HEK293T (cell line): Measurements from ENCODE around the gene THAP4.

Experiments used
- CTCF ChIA-PET: fragments of 350-600 bp; formaldehyde crosslinking; extraction: SDS; loops from one replicate; lab custom pipeline; 2021; ENCODE audit warnings: antibody characterized with exemption, inconsistent platforms; lab: Yijun Ruan, JAX
- POLR2A ChIA-PET: fragments of 350-600 bp; formaldehyde crosslinking; extraction: SDS; loops from one replicate; lab custom pipeline; 2020; ENCODE audit warnings: antibody characterized with exemption, inconsistent platforms; lab: Yijun Ruan, JAX
- DNase-seq: peaks from one replicate; pipeline ENCODE4 v3.0.0; 2012; ENCODE audit warnings: mixed read lengths; ENCODE audit errors: extremely low spot score
- ARNT ChIP-seq: fragments of 450-650 bp; IDR thresholded peaks from 2 replicates; pipeline ENCODE4 v1.6.1; 2017; ENCODE audit warnings: mild to moderate bottlenecking
- BHLHE40 ChIP-seq: fragments of 450-650 bp; IDR thresholded peaks from 2 replicates; pipeline ENCODE4 v1.6.1; 2016; ENCODE audit warnings: mild to moderate bottlenecking, moderate library complexity, borderline replicate concordance
- CTBP1 ChIP-seq: fragments of 450-650 bp; IDR thresholded peaks from 2 replicates; pipeline ENCODE4 v1.6.1; 2016; ENCODE audit warnings: borderline replicate concordance
- ELF4 ChIP-seq: fragments of 450-650 bp; IDR thresholded peaks from 2 replicates; pipeline ENCODE4 v1.6.1; 2017; ENCODE audit warnings: antibody characterized with exemption
- FOXA1 ChIP-seq: fragments of 450-650 bp; IDR thresholded peaks from 2 replicates; pipeline ENCODE4 v1.6.1; 2016; ENCODE audit warnings: mild to moderate bottlenecking
- FOXK2 ChIP-seq: fragments of 450-650 bp; IDR thresholded peaks from 2 replicates; pipeline ENCODE4 v1.6.1; 2016; ENCODE audit warnings: mild to moderate bottlenecking
- FOXM1 ChIP-seq: fragments of 450-650 bp; IDR thresholded peaks from 2 replicates; pipeline ENCODE4 v1.6.1; 2017; ENCODE audit warnings: mild to moderate bottlenecking, borderline replicate concordance
- HDGF ChIP-seq: fragments of 450-650 bp; IDR thresholded peaks from 2 replicates; pipeline ENCODE4 v1.6.1; 2017; ENCODE audit warnings: antibody characterized with exemption, borderline replicate concordance
- L3MBTL2 ChIP-seq: fragments of 450-650 bp; conservative IDR thresholded peaks from 2 replicates; pipeline ENCODE4 v1.6.1; 2016; ENCODE audit warnings: mild to moderate bottlenecking
- LEF1 ChIP-seq: fragments of 450-650 bp; IDR thresholded peaks from 2 replicates; pipeline ENCODE4 v1.6.1; 2017; ENCODE audit warnings: mild to moderate bottlenecking, borderline replicate concordance
- NFRKB ChIP-seq: fragments of 450-650 bp; IDR thresholded peaks from 2 replicates; pipeline ENCODE4 v1.6.1; 2016; ENCODE audit warnings: mild to moderate bottlenecking, moderate library complexity
- PKNOX1 ChIP-seq: fragments of 450-650 bp; IDR thresholded peaks from 2 replicates; pipeline ENCODE4 v1.6.1; 2016
- SP1 ChIP-seq: fragments of 450-650 bp; IDR thresholded peaks from 2 replicates; pipeline ENCODE4 v1.6.1; 2017
- SUZ12 ChIP-seq: fragments of 450-650 bp; IDR thresholded peaks from 2 replicates; pipeline ENCODE4 v1.6.1; 2016; ENCODE audit warnings: mild to moderate bottlenecking
- TARDBP ChIP-seq: fragments of 450-650 bp; IDR thresholded peaks from 2 replicates; pipeline ENCODE4 v1.6.1; 2016
- ZNF384 ChIP-seq: fragments of 450-650 bp; IDR thresholded peaks from 2 replicates; pipeline ENCODE4 v1.6.1; 2016

THAP4 gene

GRCh38 chr2:241560162-241560882 is 76.6 kb downstream of the THAP4 start:
- CTCF ChIA-PET, result no interaction called here
- POLR2A ChIA-PET, result no interaction called here
- TF ChIP-seq ARNT (no peak), ELF4 (no peak), BHLHE40 (no peak), CTBP1 (no peak), NFRKB (no peak), SUZ12 (no peak), PKNOX1 (no peak), LEF1 (no peak), L3MBTL2 (no peak), TARDBP (no peak)
- DNase-seq, result no peak

- TF ChIP-seq HDGF (no peak), L3MBTL2 (no peak), ELF4 (no peak), FOXA1 (no peak), ARNT (no peak), SUZ12 (no peak), TARDBP (no peak), SP1 (no peak), BHLHE40 (no peak), FOXM1 (no peak), LEF1 (no peak)
- ChIA-PET CTCF (no interaction called here), POLR2A (no interaction called here)
- peak; percentile 63 for DNase-seq
Measured at GRCh38 chr2:241559323-241560161, 77.4 kb downstream of the THAP4 start.

GRCh38 chr2:241558532-241559322 is 78.2 kb downstream of the THAP4 start, which contains the start of gene BOK:
BOK (plus strand) TSS chr2:241558745; CDS start chr2:241559484, 739 bp downstream.
- CTCF ChIA-PET, result no interaction called here
- POLR2A ChIA-PET, result no interaction called here
- TF ChIP-seq NFRKB (no peak), SUZ12 (no peak), LEF1 (no peak), CTBP1 (no peak), PKNOX1 (no peak), ELF4 (no peak), ZNF384 (no peak), L3MBTL2 (no peak), HDGF (no peak), BHLHE40 (no peak), TARDBP (no peak), ARNT (no peak), FOXM1 (no peak), FOXK2 (no peak), FOXA1 (no peak), SP1 (no peak)
- no peak for DNase-seq

GRCh38 chr2:241556746-241557145 is 80.2 kb downstream of the THAP4 start:
- ChIA-PET CTCF (no interaction called here), POLR2A (no interaction called here)

GRCh38 chr2:241555711-241556110 is 81.2 kb downstream of the THAP4 start:
- no peak for DNase-seq
- no peak for TF ChIP-seq FOXK2
- POLR2A ChIA-PET, result no interaction called here
- CTCF ChIA-PET, result no interaction called here

More at GRCh38 chr2:241556746-241557145, 80.2 kb downstream of the THAP4 start:
- DNase-seq, result no peak
- TF ChIP-seq SUZ12 (no peak), ZNF384 (no peak), FOXK2 (no peak), FOXM1 (no peak)

- TF ChIP-seq ZNF384 (no peak), BHLHE40 (no peak), FOXK2 (no peak), LEF1 (no peak), CTBP1 (no peak), TARDBP (no peak), SUZ12 (no peak), SP1 (no peak), ARNT (no peak), HDGF (no peak), PKNOX1 (no peak), NFRKB (no peak), L3MBTL2 (no peak), ELF4 (no peak), FOXA1 (no peak), FOXM1 (no peak)
- ChIA-PET POLR2A (no interaction called here), CTCF (no interaction called here)
- DNase-seq, result no peak
Measured at GRCh38 chr2:241554610-241555322, 82.2 kb downstream of the THAP4 start.
